Measurements from ENCODE around the gene FRMD7. TPM values are rescaled to one million over a fixed set of nuclear protein-coding genes. Genes with fewer than 3 reads are reported as not detected.
"Not testable (repeated sequence)": the region's sequence is repeated elsewhere in the genome, so short reads cannot be mapped to it uniquely, and the experiment has no call there.

The FRMD7 gene, protein sequence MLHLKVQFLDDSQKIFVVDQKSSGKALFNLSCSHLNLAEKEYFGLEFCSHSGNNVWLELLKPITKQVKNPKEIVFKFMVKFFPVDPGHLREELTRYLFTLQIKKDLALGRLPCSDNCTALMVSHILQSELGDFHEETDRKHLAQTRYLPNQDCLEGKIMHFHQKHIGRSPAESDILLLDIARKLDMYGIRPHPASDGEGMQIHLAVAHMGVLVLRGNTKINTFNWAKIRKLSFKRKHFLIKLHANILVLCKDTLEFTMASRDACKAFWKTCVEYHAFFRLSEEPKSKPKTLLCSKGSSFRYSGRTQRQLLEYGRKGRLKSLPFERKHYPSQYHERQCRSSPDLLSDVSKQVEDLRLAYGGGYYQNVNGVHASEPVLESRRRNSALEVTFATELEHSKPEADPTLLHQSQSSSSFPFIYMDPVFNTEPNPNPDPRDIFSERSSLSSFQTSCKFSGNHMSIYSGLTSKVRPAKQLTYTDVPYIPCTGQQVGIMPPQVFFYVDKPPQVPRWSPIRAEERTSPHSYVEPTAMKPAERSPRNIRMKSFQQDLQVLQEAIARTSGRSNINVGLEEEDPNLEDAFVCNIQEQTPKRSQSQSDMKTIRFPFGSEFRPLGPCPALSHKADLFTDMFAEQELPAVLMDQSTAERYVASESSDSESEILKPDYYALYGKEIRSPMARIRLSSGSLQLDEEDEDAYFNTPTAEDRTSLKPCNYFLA
- total RNA-seq (2014; rRNA removed; shearing (Covaris generic)): 0.07 TPM in 1 of 2 replicates, not detected in the other

DNA sequence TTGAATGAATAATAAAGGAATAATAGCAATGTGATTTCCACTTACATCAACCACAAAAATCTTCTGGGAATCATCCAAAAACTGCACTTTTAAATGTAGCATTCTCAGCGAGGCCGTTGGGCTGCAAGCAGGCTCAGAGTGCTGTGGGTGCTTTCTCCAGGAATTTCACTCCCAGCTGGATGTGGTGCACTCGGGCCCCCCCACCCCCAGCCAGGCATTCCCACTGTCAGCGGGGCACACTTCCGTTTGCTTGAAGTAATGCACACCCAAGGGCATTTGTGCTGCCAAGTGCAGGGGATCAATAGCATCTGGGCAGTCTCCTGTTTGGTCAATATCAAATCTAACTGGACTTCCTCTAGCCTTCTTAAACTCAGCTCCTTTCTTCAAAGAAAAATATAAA is at the start of gene FRMD7:
FRMD7 (minus strand) TSS at position 278 of the 400 bp plus-strand sequence; CDS start at position 102, 176 bp downstream.
- peak; percentile 53 for DNase-seq (ENCODE audit: low read depth)

DNA sequence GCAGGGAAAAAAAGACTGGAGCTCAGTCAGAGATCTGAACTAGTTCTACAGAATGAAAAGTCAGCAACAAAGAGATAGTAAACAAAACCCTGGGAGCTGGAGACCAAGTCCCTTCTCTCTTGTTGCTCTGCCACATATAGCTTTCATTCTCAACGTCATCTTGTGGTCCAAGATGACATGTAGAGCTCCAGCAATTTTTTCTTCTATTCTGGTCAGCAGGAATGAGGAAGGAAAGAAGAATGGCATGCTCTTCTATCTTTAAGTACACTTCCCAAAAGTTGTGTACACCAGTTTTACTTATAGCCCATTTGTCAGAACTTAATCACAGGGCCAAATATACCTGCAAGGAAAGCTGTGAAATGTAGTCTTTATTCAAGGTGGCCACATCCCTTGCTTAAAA is 45.8 kb upstream of the FRMD7 start:
- no peak for DNase-seq (ENCODE audit: low read depth)

DNA sequence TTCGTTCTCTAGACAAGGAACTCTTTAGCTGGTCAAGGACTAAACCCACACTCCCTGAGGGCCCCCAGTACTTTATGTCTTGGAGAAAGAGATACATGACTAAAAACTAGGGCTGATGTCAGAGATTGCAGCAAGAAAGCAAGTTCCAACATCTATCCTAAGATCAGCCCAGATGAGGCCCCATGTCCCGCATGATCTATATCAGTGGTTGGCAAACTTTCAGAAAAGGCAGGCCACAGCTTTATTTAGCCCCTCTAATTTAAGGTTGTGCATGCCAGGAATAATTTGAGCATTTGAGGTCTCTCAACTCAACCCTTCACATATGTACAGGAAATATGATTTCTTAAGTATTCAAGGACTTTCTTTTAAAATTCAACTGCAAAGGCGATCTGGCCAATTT is 44.1 kb upstream of the FRMD7 start:
- DNase-seq (ENCODE audit: low read depth): no peak

DNA sequence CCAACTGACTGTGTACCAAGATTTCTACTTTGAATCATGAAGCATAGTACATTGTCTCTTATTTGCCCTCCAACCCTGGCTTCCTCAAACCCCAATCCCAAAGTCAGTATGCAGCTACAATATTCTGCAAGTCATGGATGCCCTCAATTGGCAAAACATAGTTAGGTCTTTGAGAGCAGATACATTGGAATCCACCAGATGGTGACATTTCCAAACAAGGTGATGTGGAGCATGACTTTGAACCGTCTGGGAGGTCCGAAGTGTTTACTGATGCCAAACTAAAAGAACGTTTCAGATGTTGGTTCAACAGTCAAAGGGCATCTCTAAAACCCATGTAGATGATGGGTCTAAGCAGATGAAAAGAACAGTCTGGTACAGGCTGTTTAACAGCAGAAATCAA is 43.7 kb upstream of the FRMD7 start:
- peak; percentile 20 for DNase-seq (ENCODE audit: low read depth)

DNA sequence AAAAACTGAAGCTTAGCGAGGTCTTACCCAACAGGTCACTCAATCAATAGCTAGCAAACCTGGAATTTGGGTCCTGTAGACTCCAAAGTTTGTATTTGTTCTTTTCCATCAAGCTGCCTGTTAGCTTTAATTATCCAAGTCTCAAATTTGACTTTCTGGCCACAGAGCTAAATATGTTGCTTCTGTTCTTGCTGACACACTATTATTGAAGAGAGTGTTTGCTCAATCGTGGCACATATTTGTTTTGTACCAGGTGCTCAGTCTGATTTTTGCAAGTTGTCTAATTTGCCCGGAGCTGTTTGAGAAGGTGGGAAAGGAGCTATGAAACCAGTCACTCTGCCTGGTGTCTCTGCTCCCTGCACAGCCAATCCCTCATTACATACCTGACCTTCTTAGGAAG is 41.7 kb upstream of the FRMD7 start:
- no peak for DNase-seq (ENCODE audit: low read depth)

DNA sequence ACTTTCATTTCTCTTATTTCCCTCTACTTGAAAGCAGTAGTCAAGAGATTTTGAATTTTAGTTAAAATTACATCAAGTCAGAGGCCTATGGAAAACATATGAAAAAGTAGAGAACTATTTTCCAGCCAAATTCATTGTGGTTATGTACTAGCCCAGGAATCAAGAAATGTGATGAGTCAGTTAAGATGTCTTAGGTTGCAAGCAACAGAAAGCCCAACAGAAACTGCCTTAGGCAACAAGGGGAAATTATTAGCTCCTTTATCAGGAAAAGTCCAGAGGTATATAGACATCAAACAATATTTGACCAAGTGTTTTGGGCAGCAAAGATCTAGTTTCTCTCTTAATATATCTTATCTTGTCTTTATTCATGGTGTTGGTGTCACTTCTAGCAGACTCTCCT is 37.8 kb upstream of the FRMD7 start:
- peak; percentile 72 for DNase-seq (ENCODE audit: low read depth)

DNA sequence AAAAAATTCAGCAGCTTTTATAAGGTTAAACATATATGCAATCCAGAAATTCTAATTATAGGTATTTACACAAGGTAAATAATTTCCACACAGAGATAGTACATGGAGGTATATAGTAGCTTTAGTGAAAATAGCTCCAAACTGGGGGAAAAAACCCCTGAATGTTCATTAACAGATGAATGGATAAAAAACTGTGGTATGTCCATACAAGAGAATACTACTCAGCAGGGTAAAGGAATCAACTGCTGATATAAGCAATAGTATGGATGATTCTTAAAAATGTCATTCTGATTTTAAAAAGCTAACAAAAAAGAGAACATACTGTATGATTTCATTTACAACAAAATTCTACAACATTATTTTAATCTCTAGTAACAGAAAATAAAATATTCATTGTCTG is 37.2 kb upstream of the FRMD7 start:
- DNase-seq (ENCODE audit: low read depth): no peak

DNA sequence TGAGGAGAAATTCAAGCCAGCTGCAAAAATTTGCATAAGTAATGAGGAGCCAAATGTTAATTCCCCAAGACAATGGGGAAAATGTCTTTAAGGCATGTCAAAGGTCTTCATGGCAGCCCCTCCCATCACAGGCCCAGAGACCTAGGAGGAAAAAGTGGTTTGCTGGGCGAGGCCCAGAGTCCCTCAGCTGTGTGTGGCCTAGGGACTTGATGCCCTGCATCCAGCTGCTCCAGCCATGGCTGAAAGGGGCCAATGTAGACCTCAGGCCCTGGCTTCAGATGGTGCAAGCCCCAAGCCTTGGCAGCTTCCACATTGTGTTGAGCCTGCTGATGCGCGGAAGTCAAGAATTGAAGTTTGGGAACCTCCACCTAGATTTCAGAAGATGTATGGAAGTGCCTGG is 35.3 kb upstream of the FRMD7 start:
- not testable (repeated sequence) for DNase-seq (ENCODE audit: low read depth)

DNA sequence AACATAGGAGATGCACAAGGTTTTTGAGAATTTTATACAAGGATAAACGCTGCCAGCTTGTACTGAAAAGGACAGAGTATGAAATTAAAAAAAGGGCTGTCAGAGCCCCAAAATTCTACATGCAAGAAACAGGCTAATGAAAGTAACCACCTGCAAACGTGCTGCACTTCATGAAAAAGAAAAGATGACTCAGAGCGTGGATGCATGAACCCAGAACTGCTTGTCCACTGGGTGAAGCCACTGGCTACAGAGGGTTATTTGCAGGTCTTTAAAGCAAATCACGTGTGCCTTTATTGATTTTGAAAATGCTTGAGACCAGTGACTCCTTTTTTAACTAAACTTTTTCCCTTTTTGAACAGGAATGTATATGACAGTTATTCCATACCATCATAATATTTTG is 25.3 kb upstream of the FRMD7 start:
- DNase-seq (ENCODE audit: low read depth): no peak

DNA sequence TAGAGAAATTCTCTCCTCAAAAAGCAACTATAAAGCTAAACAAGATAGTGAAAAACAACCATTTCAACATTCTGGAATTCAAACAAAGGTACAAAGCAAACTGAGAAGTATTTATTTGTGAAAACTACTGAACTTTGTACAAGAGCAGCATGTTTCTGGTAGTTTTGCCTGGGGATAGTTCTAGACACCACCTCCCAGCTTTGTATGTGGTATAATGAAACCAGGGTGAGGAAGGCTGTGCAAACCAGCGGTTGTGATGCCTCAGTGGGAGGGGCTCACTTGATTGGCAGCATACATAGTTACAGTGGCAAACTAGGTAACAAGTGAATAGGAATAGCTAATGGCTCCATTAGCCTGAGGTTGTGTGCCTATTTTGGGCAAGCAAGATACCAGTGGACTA is 18.6 kb upstream of the FRMD7 start:
- DNase-seq (ENCODE audit: low read depth): no peak

DNA sequence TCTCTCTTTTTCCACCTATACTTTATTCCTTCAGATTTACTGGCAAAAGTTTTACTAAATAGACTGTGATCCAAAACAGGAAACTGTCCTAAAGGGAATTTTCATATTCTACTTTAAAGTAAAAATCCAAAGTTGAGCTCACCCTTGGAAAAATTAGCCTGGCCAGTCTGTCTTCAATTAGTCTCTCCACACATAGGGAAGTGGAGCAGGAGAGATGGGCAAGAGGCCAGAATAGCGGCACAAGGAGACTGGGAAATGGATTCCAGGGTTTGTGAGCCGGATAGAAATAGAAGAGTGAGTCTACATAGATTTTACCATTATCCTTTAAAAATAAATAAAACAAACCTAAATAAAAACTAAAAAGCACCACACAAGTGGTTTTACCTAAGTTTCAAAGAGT is 16.2 kb upstream of the FRMD7 start:
- no peak for DNase-seq (ENCODE audit: low read depth)

DNA sequence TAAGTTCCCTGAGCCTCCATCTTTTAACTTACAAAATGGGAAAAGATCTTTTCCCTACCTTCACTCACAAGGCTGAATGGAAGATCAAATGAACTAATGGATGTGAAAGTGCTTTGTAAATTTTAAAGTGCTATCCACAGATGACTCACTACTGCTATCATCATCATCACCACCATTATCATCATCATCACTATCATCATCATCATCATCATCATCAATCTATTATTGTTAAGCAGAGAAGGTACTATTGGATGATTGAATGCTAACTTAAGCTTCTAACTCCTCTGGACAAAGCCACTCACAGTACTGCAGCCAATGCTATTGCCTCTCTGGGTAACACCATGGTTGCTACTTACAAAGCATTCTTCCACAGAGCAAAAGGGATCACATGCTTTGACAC is 1.9 kb downstream of the FRMD7 start:
- no peak for DNase-seq (ENCODE audit: low read depth)

DNA sequence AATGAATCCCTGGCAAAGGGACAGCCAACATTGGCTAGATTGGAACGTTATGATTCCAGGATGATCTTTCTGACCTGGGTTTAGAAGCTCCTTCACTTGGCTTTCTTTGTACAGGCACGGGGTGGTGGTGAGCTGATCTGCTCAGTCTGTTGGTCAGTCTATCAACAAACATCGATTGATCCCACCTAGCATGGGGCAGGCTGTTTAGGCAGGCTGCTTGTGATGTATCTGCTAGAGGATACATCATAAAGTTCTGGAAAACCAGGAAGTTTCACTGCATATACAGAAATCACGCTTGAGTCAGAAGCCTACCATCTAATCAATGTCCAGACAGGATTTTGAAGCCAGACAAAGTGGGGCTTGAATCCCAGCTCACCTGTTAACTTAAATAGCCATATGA is 6.9 kb downstream of the FRMD7 start:
- no peak for DNase-seq (ENCODE audit: low read depth)

DNA sequence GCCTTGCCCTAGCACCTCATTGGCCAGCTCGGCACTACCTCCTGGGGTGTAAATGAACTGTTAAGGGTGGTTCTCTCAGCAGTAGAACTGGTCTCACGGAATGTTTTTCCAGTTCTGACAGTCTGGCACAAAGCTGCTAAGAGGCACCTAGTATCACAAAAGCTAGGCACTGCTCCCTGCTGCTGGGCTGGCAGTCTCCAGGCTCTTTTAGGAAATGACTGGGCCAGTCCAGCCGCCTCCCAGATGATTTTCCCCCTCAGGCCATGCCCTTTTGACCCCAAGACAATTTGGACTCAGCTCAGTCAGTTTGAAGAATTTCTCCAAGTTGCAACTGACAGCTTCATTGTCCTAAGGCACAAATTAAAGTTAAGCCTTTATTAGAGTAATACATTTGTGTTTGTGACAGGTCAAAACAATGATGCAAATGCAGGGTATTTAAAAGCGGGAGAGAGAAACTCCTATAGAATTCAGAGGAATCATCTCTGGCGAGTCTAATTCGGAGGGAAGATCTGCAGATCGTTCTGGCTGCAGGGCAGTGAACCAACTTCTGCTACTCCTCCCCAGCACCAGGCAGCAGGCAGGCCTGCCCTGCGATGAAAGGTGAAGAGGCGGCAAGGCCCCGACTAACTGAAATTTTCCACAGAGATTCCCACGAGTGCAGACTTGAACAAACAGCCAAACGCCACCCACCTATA is 7.9 kb downstream of the FRMD7 start:
- DNase-seq (ENCODE audit: low read depth): peak; percentile 91

DNA sequence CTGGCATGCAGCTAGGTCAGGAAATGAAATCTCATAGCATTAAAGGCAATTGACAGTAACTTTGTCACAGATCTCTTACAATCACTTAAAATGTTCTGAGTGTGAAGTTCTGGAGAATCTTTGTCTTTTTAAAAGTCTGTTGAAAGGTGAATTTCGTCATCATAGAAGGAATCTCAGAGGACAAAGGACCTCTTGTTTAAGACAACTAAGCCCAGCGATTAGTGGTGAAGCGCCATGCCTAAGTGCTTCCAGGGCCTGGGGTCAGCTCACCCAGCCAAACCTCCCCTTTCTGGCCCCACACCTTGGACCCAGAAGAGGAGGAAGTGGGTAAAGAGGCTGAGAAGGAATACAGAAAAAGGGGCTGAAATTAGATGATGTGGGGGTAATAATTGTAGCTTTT is 8.5 kb downstream of the FRMD7 start:
- DNase-seq (ENCODE audit: low read depth): peak; percentile 56

DNA sequence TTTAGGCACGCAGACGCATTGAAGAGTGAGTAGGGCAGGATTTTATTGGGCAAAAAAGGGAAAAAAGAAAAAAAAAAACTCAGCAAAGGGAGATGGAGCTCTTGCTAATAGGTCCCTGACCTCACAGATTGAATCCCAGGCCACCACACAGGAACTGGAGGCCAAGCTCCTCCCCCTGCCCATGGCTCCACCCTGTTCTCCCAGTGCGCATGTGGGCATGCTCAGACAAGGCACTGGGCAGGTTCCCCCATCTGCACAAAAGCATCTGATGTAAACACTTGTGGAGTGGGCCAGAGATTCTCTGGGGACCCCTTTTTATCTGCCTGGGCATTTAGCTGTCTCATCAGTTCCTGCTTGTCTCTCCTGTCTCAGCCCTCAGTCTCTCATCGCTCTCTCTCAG is 9.5 kb downstream of the FRMD7 start:
- no peak for DNase-seq (ENCODE audit: low read depth)

DNA sequence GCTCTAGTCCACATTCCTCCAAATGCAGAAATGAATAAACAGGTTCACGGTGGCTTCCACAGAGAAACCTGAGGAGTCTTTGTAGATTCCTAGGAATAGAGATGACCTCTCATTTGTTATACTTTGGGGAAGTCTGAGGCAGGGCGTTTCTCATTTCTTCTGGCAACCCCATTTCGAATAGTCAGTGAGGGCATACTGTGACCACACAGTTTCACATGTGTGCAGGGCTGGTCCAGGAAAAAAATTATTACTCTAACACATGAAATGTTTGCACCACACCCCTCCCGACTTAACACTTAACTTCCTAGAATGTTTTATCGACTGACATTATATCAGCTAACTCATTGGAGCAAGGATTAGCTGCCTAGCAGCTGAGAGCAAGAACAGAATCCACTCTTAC is 12.0 kb downstream of the FRMD7 start:
- DNase-seq (ENCODE audit: low read depth): no peak

DNA sequence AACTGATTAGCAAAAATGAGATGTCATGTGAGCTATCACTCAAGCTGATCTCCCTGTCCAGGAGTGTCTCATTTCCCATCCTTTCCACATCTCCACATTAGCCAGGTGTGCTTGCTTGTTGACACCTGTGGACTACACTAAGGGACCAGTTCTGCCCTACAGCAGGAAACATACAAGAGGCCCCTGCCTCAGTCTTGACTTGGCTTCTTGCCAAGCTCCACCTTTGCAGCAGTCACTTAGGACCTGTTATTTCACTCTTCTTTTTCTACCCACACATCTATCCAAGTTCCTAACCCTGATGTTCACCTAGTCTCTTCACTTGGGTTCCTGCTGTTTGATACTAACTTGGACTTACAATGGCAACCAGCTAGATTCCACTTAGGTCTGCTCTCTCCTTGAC is 13.2 kb downstream of the FRMD7 start:
- no peak for DNase-seq (ENCODE audit: low read depth)

DNA sequence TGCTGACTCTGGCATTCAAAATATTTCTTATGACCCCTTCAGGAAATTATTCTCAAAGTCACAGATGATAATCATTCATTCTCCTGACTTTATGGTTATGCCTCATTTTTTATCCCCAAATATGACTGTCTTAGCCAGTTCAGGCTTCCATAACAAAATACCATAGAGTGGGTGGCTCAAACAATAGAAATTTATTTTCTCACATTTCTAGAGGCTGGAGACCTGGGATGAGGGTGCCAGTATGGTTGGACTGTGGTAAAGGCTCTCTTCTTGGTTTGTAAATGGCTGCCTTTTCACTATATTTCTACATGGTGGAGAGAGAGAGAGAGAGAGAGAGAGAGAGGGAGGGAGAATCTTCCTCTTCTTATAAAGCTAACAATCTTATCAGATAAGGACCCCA is 20.5 kb downstream of the FRMD7 start:
- no peak for DNase-seq (ENCODE audit: low read depth)

DNA sequence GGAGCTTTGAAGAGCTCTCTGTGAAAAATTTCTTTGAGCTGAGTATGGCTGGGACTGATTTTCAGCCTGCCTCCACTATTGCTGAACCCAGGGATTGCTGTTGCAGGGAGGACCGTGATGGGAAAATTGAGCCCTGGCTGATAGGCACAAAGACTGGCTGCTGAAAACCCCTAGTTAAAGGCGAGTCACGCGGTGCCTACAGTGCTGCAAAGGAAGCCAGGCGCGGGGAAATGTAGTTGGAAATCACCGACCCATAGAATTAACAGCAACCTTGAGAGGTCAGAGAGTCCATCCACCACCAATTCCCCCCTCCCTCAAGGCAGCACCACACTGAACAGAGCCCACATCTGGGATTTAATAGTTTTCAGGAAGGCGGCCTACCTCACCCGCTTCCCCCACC is 26.0 kb downstream of the FRMD7 start:
- DNase-seq (ENCODE audit: low read depth): no peak

DNA sequence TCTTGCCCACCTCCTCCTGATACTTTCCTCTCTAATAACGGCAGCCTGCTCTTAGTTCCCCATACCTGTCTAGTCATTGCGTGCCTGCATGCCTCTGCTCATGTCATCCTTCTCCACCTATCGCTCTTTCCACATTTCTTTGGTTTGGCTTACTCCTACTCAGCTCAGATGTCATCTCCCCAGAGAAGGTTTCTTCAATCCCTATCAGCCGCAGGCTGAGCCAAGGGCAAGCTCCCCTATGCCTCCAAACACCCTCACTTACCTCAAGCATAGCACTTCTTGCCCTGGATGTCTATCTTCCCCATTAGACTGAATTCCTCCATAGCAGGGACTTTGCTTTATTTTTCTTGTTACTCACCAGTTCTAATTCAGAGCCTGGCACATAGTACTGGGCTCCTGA is 26.6 kb downstream of the FRMD7 start:
- DNase-seq (ENCODE audit: low read depth): no peak

DNA sequence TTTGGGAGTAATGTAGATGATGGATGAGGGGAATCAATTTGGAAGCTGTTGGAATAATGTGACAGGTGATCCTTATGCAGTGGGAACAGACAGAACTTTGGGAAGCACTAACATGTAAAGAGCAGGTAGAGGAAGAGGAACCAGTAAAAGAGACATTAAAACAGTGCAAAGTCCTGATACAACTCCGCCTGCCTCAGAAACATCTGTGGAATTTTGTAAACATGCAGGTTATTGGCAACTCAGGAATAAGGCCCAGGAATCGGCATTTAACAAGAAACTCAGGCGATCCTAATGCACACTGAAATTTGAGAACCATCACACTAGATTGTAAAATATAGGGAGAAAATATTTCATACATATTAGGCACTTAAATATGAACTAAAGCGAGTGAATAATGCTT is 29.1 kb downstream of the FRMD7 start:
- not testable (repeated sequence) for DNase-seq (ENCODE audit: low read depth)

DNA sequence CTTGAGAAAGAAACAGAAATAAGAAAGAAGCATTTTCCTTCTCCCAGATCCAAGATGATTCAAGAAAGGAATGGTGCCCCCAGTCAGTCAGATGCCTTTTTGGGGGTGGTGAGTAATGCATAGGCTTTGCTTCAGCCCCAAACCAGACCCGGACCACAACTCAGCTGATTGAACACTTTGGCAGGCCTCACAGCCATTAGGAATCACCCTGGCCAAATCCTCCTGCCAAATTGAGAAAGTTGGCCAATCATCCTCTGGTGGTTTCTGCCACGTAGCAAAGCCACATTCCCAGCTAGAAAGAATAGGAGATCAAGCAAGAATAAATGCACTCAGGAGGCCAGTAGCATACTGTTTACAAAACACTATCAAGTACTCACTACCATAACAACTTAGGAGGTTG is 33.7 kb downstream of the FRMD7 start:
- peak; percentile 34 for DNase-seq (ENCODE audit: low read depth)
